Endothelial cell (in vitro differentiated cells): ENCODE results near the gene CCSER1. TPM values are rescaled to one million over a fixed set of nuclear protein-coding genes. Genes with fewer than 3 reads are reported as not detected.
"Not testable (repeated sequence)": the region's sequence is repeated elsewhere in the genome, so short reads cannot be mapped to it uniquely, and the experiment has no call there.

ENCODE experiments used
- DNase-seq: peaks from one replicate; pipeline ENCODE4 v3.0.0; 2021; ENCODE audit warnings: low spot score
- H3K27ac Mint-ChIP-seq: one replicate; pipeline ENCODE4 v1.8.0; 2021; ENCODE audit warnings: mixed read lengths, inconsistent platforms; ENCODE audit not compliant: unreplicated experiment
- H3K27me3 Mint-ChIP-seq: one replicate; pipeline ENCODE4 v1.8.0; 2021; ENCODE audit warnings: mild to moderate bottlenecking, moderate library complexity, mixed read lengths, inconsistent platforms; ENCODE audit not compliant: unreplicated experiment
- H3K36me3 Mint-ChIP-seq: one replicate; pipeline ENCODE4 v1.8.0; 2021; ENCODE audit warnings: mild to moderate bottlenecking, low read depth, mixed read lengths, inconsistent platforms; ENCODE audit not compliant: unreplicated experiment
- H3K4me1 Mint-ChIP-seq: one replicate; pipeline ENCODE4 v1.8.0; 2021; ENCODE audit warnings: mild to moderate bottlenecking, mixed read lengths, inconsistent platforms; ENCODE audit not compliant: unreplicated experiment
- H3K4me3 Mint-ChIP-seq: one replicate; pipeline ENCODE4 v1.8.0; 2021; ENCODE audit warnings: mild to moderate bottlenecking, mixed read lengths, inconsistent platforms; ENCODE audit not compliant: unreplicated experiment
- H3K9me3 Mint-ChIP-seq: one replicate; pipeline ENCODE4 v1.8.0; 2021; ENCODE audit warnings: mixed read lengths, inconsistent platforms; ENCODE audit not compliant: unreplicated experiment
- total RNA-seq: library from RNA; stranded (reverse); fragmentation: NEBNext Ultra II Directional; extraction: Animal tissue kit (Norgen Biotek cat#: 25700); gene quantifications from one replicate; pipeline ENCODE4 v1.2.1, GENCODE V29; 2021; ENCODE audit not compliant: unreplicated experiment
- TF ChIP-seq, protein P1 (sequence below): fragments of 200-600 bp; sonication (generic); IDR thresholded peaks from one replicate; pipeline ENCODE4 v1.5.0; 2021; ENCODE audit warnings: antibody characterized with exemption; ENCODE audit not compliant: unreplicated experiment

Gene CCSER1
- total RNA-seq, 1 donor from 2014 or later = 3.0 TPM

DNA sequence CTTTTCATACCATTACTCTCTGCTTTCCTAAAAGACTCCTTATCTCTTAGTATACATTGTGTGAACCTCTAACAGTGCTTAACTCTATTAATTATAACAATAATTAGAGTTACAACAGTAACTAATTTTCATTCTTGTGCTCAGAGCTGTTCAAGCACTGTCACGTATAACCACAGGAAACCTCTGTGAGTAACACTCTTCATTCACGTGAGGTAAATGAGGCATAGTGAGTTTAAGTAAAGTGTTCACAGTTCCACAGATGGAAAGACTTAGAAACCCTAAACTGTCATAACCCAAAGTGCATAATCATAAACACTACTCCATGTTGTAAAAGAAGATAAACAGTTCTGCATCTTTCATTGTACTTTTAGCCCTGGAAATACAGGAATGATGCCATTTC, 222.4 kb downstream of the CCSER1 start:
- TF ChIP-seq, protein P1, sequence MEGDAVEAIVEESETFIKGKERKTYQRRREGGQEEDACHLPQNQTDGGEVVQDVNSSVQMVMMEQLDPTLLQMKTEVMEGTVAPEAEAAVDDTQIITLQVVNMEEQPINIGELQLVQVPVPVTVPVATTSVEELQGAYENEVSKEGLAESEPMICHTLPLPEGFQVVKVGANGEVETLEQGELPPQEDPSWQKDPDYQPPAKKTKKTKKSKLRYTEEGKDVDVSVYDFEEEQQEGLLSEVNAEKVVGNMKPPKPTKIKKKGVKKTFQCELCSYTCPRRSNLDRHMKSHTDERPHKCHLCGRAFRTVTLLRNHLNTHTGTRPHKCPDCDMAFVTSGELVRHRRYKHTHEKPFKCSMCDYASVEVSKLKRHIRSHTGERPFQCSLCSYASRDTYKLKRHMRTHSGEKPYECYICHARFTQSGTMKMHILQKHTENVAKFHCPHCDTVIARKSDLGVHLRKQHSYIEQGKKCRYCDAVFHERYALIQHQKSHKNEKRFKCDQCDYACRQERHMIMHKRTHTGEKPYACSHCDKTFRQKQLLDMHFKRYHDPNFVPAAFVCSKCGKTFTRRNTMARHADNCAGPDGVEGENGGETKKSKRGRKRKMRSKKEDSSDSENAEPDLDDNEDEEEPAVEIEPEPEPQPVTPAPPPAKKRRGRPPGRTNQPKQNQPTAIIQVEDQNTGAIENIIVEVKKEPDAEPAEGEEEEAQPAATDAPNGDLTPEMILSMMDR = no peak
- H3K9me3 Mint-ChIP-seq = no peaks in the 10 kb centered on the region
- H3K27ac Mint-ChIP-seq = no peak overlapping the region
- DNase-seq = no peak
- no peaks in the 10 kb centered on the region for H3K36me3 Mint-ChIP-seq
- H3K4me3 Mint-ChIP-seq = no peak overlapping the region
- peaks cover 6% of the 10 kb centered on the region for H3K4me1 Mint-ChIP-seq
- H3K27me3 Mint-ChIP-seq = no peaks in the 10 kb centered on the region

DNA sequence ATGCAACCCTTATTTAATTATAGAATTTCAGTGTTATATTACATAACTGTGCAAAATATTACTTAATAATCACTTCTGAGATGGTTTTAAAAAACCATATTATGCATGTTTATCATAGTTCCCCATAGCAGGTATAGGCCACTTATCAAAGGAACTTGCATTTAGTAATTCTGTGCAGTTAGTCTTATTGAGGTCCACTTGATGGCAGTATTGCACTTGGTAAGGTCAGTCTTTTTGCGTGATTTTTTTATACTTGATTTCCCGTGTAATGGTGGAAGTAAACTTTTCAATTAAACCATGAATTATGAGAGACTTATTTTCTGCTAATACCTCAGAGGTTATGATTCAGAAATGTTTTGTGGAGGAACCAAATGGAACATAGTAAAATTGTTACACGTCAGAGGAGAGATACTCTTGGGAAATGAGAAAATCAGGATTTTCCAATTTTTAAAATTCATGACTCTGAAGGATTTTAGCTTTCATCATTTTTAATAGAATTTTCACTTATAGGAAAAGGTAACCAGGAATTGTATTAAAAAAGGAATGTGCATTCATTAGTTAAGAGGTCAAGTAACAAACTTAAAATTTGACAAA, 230.0 kb downstream of the CCSER1 start:
- Mint-ChIP-seq H3K27ac (no peak overlapping the region), H3K27me3 (no peaks in the 10 kb centered on the region), H3K4me1 (peaks cover 6% of the 10 kb centered on the region), H3K4me3 (no peak overlapping the region), H3K36me3 (no peaks in the 10 kb centered on the region), H3K9me3 (no peaks in the 10 kb centered on the region)
- DNase-seq = no peak
- TF ChIP-seq, protein P1 = peak; percentile 34

DNA sequence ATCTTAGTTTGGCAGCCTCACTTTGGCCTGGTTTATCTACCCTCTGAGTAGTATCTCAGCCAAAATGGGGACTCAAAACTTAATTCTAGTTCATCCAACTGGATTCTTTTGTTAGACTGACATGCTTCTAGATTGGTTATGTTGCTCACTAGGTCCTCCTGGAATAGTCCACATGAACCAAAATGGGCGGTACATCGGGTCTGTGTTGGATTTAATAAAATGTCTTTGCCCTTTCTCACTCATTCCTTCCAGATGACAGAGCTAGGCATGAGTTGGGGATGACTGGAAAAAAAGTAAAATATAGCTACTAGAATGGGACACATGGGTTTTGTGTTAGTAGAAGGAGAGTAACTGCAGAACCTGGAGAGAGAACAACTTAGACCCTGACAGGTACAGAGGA, 247.9 kb downstream of the CCSER1 start:
- no peaks in the 10 kb centered on the region for H3K4me1 Mint-ChIP-seq
- DNase-seq = no peak
- H3K9me3 Mint-ChIP-seq = no peaks in the 10 kb centered on the region
- no peak overlapping the region for H3K4me3 Mint-ChIP-seq
- H3K27me3 Mint-ChIP-seq = no peaks in the 10 kb centered on the region
- TF ChIP-seq, protein P1 = no peak
- no peak overlapping the region for H3K27ac Mint-ChIP-seq
- H3K36me3 Mint-ChIP-seq = no peaks in the 10 kb centered on the region

DNA sequence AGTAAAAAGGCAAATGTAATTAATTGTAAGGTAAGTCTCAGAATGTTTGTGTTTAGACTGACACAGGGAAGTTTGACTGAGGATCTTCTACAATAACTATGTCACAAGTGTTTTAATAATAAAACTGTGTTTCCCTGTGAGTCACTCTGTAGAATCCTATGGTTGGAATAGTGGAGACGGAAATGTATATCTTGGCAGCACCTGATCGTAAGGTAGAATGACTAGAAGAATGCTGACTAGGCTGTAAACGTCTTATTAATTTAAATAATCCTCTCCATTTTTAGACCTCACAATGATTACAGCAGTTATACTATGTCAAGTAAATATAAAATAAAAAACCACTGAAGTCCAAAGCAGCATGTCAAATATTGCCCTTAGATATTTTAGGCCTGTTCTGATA, 266.0 kb downstream of the CCSER1 start:
- Mint-ChIP-seq H3K36me3 (no peaks in the 10 kb centered on the region), H3K9me3 (no peaks in the 10 kb centered on the region), H3K27me3 (no peaks in the 10 kb centered on the region), H3K4me3 (no peak overlapping the region), H3K27ac (no peak overlapping the region), H3K4me1 (no peaks in the 10 kb centered on the region)
- DNase-seq = no peak
- TF ChIP-seq, protein P1 = no peak

DNA sequence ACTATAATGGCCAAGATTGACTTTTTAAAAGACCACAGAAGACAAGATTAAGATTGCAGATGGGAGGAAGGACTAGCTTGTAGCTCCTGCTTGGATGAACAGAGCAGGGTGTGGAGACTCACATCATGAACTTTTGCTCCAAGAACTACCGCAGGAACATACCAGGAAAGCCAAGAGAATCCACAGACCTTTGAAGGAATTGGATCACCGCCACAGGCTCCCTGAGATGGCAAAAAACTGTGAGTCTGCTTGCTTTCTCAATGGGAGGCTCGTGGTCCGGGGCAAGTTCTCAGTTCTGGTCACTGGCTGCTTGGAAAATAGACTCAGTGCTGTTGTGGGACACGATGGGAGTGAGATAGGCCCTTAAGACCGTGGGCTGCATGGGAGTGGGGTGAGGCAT, 276.6 kb downstream of the CCSER1 start:
- Mint-ChIP-seq H3K9me3 (peaks cover 5% of the 10 kb centered on the region), H3K27me3 (peaks cover 1% of the 10 kb centered on the region), H3K27ac (no peak overlapping the region), H3K4me1 (no peaks in the 10 kb centered on the region), H3K36me3 (peaks cover 6% of the 10 kb centered on the region), H3K4me3 (no peak overlapping the region)
- TF ChIP-seq, protein P1 = no peak
- no peak for DNase-seq

DNA sequence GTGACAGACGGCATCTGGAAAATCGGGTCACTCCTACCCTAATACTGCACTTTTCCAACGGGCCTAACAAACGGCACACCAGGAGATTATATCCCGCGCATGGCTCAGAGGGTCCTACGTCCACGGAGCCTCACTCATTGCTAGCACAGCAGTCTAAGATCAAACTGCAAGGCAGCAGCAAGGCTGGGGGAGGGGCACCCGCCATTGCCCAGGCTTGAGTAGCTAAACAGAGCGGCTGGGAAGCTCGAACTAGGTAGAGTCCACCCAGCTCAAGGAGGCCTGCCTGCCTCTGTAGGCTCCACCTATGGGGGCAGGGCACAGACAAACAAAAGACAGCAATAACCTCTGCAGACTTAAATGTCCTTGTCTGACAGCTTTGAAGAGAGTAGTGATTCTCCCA, 280.7 kb downstream of the CCSER1 start:
- not testable (repeated sequence) for H3K4me1 Mint-ChIP-seq, H3K36me3 Mint-ChIP-seq, H3K4me3 Mint-ChIP-seq, H3K27ac Mint-ChIP-seq, DNase-seq, H3K27me3 Mint-ChIP-seq
- peaks cover 10% of the 10 kb centered on the region for H3K9me3 Mint-ChIP-seq

DNA sequence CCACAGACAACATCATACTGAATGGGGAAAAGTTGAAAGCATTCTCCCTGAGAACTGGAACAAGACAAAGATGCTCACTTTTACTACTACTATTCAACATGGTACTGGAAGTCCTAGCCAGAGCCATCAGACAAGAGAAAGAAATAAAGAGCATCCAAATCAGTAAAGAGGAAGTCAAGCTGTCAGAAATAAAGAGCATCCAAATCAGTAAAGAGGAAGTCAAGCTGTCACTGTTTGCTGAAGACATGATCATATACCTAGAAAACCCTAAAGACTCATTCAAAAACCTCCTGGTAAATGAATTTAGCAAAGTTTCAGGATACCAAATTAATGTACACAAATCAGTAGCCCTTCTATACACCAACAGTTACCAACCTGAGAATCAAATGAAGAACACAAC, 285.6 kb downstream of the CCSER1 start:
- not testable (repeated sequence) for H3K4me1 Mint-ChIP-seq, H3K36me3 Mint-ChIP-seq, DNase-seq, H3K27me3 Mint-ChIP-seq, H3K9me3 Mint-ChIP-seq, H3K27ac Mint-ChIP-seq, H3K4me3 Mint-ChIP-seq
